GM19238 (cell line): ENCODE results near the gene ZMAT3.
"Not testable (repeated sequence)": the region's sequence is repeated elsewhere in the genome, so short reads cannot be mapped to it uniquely, and the experiment has no call there.

Experiments
- DNase-seq: peaks from one replicate; pipeline ENCODE4 v3.0.0; 2011; ENCODE audit warnings: low spot score; ENCODE audit not compliant: insufficient read length

Gene ZMAT3, protein sequence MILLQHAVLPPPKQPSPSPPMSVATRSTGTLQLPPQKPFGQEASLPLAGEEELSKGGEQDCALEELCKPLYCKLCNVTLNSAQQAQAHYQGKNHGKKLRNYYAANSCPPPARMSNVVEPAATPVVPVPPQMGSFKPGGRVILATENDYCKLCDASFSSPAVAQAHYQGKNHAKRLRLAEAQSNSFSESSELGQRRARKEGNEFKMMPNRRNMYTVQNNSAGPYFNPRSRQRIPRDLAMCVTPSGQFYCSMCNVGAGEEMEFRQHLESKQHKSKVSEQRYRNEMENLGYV

DNA sequence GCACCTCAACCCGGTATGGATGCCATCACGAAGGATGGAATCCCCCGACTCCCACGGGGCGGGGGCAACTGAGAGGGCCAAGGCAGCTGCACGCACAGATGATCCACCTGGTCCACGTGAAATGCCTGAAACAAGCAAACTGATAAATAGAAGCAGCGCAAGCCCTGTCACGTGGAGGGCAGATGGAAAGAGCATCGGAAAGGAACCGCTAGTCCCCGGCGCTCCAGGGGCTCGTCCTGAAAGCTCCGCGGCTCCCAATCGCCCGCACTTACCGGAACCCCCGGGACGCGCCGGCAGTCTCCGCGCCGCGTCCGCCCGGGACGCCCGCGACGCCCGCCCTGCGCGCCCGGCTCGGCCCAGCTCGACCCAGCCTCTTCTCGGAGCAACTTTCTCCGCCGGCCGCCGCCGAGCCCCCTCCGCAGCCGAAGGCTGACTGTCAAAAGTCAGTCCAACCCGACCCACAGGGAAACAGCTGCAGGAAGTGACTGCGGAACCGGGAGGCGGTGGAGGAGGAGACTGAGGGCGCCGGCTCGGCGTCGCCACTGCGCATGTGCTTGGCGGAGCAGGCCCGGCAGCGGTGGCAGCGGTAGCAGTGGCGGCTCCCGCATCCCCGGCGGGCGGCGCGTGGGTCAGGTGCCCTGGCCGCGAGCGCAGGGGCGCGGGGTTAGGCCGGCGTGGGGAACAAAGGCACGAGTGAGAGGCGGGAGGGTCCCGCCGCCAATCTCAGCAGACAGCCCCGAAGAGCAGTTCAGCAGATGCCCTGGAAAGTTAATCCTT is at the start of gene ZMAT3:
Gene ZMAT3 (minus strand): TSS at position 487 of the 777 bp plus-strand sequence. CDS start 4,057 bp downstream, outside the sequence.
- DNase-seq, result peak; percentile 54

- DNase-seq, result no peak
Measured at GRCh38 chr3:179116816-179117215, 45.2 kb upstream of the ZMAT3 start.

DNA sequence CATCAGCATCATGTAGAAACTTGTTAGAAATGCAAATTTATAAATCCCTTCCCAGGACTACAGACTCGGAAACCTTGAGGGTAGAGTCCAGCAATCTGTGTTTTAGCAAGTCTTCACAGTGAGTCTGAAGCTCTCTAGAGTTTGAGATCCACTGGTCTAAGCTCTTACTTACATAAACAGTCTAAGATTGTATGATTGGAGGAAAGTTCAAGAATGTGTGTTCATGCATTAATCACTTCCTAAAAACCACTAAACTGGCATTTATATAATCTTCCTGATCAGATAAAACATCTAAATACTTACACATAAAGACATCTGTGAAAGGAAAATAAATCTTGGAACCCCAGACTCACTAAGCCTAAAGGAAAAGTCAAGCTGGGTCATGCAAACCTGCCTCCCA is 43.8 kb upstream of the ZMAT3 start:
- DNase-seq, result not testable (repeated sequence)

- DNase-seq, result no peak
Measured at GRCh38 chr3:179113903-179114302, 42.3 kb upstream of the ZMAT3 start.

GRCh38 chr3:179108086-179108485 is 36.5 kb upstream of the ZMAT3 start:
- DNase-seq, result no peak

DNA sequence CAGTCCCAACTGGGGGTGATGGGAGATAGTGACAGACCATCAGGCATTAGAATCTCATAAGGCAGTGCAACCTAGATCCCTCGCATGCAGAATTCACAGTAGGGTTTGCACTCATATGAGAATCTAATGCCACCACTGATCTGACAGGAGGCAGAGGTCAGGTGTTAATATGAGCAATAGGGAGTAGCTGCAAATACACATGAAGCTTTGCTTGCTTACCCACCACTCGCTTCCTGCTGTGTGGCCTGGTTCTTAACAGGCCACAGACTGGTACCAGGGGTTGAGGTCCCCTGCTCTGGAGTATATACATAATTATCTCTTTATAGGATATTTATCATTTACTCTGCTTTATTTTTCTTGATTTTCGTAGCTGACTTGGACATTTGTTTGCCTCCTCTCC is 36.0 kb upstream of the ZMAT3 start:
- DNase-seq, result no peak

GRCh38 chr3:179105881-179106280 is 34.3 kb upstream of the ZMAT3 start:
- DNase-seq, result no peak

DNA sequence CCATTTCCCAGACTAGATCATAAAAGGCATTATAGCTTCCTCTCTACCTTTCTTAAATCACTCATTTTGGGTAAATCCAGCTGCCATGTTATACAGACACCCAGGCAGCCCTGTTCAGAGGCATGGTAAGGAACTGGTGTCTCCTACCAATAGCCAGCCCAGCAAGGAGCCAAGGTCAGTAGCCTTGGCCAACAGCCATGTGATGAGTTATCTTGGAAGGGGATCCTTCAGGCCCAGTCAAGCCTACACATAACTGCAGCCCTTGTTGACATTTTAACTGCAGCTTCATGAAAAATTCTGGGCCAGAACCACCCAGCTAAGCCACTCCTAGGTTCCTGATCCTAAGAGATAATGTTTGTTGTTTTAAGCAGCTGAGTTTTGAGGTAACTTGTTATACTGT is 29.0 kb upstream of the ZMAT3 start:
- no peak for DNase-seq

- no peak for DNase-seq
Measured at GRCh38 chr3:179098388-179099077, 26.9 kb upstream of the ZMAT3 start.

DNA sequence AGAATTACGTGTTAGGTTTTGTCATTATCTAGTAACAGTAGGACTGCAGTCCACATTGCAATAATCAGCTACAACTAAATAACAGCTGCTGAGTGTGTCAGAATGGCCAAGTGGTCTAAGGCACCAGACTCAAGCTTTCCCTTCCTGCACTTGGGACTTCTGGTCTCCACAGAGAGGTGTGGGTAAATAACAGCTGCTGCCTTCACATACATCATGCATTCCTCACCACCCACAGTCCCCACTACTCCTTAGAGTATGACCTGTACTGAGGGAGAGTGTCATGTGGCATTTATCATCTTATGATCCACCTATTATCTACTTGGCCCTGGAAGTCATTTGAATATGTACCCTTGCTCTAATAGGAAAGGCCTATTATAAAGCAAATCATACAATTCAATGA is 22.2 kb upstream of the ZMAT3 start:
- no peak for DNase-seq

DNA sequence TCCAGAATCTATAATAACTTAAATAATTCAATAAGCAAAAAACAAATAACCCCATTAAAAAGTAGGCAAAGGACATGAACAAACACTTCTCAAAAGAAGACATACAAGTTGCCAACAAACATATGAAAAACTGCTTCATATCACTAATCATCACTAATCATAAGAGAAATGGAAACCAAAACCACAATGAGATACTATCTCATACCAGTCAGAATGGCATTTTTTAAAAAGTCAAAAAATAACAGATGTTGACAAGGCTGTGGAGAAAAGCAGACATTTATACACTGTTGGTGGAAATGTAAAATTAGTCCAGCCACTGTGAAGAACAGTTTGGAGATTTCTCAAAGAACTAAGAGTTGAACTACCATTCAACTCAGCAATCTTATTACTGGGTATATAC is 19.5 kb upstream of the ZMAT3 start:
- no peak for DNase-seq

DNA sequence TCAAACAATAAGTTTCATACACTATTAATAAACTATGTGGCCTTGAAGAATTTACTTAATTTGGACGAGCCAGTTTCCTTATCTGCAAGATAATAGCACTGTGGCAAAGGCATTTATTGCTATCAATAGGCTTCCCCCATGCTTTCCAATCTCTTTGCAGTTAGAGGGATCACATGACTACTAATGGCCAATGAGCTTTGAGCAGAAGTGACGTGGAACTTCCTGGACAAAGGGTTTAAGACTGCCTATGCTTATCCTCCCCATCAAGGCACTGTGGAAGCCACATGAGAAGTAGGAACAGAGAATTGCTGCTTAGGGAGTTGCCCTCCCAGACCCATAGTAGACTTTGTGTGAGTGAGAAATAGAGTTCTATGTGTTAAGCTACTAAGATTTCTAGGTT is 16.7 kb upstream of the ZMAT3 start:
- no peak for DNase-seq

DNA sequence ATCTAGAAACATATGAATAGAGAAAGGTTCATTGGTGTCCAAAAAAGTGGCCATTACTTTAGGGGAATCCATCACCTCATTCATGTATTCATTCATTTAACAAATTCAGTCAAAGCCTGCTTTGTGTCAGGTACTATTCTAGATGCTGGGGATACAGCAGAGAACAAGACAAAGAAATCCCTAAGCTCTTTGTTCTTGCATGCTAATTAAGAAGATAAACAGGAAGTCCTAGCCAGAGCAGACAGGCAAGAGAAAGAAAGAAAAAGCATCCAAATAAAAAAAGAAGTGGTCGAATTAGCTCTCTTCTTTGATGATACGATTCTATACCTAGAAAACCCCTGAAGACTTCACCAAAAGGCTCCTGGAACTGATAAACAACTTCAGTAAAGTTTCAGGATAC is 12.4 kb upstream of the ZMAT3 start:
- DNase-seq, result no peak

GRCh38 chr3:179082416-179082815 is 10.8 kb upstream of the ZMAT3 start:
- DNase-seq, result no peak

- DNase-seq, result no peak
Measured at GRCh38 chr3:179081885-179082284, 10.3 kb upstream of the ZMAT3 start.

GRCh38 chr3:179079537-179079936 is 7.9 kb upstream of the ZMAT3 start:
- no peak for DNase-seq

DNA sequence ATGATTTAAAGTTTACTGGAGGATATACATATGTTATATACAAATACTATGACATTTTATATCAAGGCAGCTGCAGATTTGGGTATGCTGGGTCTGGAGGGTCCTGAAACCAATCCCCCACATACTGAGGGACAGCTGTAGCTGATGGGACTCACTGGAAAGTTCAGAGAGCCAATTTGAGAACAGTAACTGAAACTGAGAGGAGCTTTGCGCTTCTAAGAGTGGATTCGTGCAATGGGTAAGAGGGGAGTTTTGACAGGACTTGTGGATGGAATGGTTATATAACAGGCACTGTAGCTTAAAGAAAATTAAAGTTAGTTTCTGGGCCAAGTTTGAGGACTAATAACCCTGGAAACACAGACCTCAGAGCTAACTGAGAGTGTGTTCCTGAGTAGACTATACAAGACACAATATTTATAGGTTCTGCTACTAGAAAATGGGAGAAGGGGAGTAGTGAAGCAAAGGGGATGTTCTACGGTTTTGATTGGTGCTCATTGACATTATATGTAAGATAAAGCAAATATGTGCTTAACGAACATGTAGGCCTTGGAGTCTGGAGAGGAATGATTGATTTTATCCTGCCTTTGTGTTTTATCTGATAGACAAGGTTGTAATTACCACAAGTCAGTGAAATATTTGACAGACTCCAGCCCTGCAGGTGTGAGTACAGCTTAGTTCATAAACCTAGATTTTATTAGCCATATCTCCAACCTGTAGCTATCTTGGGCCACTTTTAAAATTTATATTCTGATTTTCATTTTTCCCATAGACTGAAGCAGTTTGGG is 4.8 kb upstream of the ZMAT3 start:
- DNase-seq, result no peak

DNA sequence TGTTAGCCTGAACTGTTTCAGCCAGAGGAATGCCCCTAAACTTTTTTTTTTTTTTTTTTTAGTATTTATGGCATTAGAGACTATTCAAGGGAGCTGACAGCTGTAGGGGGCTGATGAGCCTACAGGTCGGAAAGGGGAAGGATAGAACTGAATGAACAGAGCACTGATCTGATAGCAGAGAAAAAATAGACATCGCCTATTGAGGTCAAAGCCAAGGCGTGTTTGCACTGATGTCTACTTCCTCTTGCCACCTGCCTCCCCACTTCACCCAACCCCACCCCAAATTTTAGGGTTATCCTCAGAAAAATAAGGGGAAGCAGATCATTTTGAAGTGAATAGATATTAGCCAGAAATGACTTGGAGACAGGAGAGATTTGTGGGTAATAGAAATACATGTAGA is 3.0 kb upstream of the ZMAT3 start:
- no peak for DNase-seq

DNA sequence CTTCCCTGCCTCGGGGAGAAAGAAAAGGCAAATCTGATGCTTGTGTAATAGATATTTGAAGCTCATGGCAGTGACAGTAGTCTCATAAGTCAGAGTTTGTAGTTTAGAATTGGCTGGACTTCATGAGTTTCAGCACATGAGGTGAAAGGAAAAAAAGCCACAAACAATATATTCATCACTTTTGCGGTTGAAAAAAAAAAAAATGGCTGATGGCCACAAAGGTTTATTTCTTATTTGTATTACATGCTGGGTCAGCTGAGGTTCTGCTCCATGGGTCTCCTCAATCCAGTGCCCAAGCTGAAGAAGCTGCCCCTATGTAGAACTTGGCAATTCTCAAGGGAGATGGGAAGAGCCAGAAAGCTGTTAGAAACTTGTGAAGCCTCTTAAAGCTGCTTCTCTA is 2.2 kb upstream of the ZMAT3 start:
- DNase-seq, result no peak

- DNase-seq, result no peak
Measured at GRCh38 chr3:179072100-179072438, 460 bp upstream of the ZMAT3 start.

- no peak for DNase-seq
Measured at GRCh38 chr3:179071027-179071322, 634 bp downstream of the ZMAT3 start.
